8988T (cell line): ENCODE data around the gene MBD3L2.
"Not testable (repeated sequence)": the region's sequence is repeated elsewhere in the genome, so short reads cannot be mapped to it uniquely, and the experiment has no call there.

Experiments used
- DNase-seq: peaks from one replicate; pipeline ENCODE4 v3.0.0; 2011

MBD3L2 gene

GRCh38 chr19:7063339-7063738 lies 14.2 kb downstream of the MBD3L2 start:
- DNase-seq = no peak

DNA sequence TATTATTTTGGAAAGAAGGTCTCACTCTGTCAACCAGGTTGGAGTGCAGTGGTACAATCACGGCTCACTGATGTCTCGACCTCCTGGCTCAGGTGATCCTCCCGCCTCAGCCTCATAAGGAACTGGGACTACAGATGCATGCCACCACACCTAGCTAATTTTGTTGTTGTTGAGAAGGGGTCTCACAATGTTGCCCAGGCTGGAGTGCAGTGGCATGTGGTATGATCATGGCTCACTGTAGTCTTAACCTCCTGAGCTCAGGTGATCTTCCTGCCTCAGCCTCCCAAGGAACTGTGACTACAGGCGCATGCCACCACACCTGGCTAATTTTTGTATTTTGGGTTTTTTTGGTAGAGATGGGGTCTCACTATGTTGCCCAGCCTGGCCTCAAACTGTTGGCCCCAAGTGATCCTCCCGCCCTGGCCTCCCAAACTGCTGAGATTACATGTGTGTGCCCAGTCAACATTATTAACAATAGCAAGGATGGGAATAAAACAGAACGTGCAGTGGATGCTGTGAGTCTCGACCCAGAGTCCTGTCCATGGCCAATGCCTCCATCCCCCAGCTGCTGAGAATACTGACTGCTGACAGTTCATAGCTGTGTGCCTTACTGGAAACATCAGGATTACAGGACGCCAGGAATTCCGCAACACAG lies 14.8 kb downstream of the MBD3L2 start:
- no peak for DNase-seq

DNA sequence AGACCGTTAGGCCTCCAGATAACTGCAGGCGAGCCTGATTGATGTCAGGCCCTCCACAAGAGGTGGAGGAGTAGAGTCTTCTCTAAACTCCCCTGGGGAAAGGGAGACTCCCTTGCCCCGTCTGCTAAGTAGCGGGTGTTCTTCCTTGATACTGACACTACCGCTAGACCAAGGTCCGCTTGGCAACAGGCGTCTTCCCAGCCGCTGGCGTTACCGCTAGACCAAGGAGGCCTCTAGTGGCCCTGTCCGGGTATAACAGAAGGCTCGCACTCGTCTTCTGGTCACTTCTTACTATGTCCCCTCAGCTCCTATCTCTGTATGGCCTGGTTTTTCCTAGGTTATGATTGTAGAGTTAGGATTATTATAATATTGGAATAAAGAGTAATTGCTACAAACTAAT lies 18.0 kb downstream of the MBD3L2 start:
- not testable (repeated sequence) for DNase-seq

GRCh38 chr19:7067716-7068115 lies 18.6 kb downstream of the MBD3L2 start:
- no peak for DNase-seq

GRCh38 chr19:7068599-7068998 lies 19.5 kb downstream of the MBD3L2 start:
- DNase-seq = no peak

DNA sequence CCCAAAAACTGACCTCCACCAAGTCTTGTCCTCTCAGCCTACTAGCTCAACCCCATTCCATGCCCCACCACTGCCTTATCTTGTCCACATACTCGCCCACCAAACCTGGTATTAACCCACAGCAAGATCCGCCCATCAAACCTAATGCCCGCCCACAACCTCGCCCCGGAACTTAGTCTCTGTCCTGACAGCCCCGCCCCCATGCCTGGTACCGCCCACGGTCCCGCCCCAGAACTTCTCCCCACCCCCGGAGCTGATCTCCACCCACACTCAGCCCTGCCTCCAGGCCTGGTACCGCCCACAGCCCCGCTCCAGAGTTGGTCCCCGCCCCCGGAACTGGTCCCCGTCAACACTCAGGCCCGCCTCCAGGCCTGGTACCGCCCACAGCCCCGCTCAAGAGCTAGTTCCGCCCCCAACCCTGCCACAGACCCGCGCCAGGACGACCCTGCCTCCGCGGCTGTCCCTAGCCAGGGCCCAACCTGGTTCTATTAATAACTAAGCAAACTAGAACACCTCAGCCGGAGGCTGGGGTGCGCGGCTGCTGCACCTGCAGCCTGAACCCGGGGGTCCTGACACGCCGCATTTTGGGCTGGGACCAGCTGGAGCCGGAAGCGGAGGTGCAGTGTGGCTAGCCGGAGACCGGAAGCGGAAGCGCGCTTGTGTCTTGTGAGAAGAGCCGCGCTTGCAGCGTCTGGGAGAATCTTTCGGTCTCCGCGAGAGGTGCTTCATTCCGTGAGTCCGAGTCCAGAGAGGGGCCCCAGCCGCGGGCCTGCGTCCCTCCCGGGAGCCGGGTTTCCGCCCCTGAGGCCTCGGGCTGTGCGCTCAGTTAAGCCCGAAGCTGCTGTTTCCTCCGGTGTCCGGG lies 20.2 kb downstream of the MBD3L2 start, which contains the start of gene ZNF557:
ZNF557 (plus strand) TSS at position 662 of the 862 bp plus-strand sequence. CDS start 5,372 bp downstream, outside the sequence.
- DNase-seq = peak; percentile 62

- DNase-seq = no peak
Observed at GRCh38 chr19:7069904-7070226, 20.7 kb downstream of the MBD3L2 start.

- DNase-seq = no peak
Observed at GRCh38 chr19:7072541-7072940, 23.4 kb downstream of the MBD3L2 start.

GRCh38 chr19:7074705-7075282 lies 25.7 kb downstream of the MBD3L2 start:
- no peak for DNase-seq

DNA sequence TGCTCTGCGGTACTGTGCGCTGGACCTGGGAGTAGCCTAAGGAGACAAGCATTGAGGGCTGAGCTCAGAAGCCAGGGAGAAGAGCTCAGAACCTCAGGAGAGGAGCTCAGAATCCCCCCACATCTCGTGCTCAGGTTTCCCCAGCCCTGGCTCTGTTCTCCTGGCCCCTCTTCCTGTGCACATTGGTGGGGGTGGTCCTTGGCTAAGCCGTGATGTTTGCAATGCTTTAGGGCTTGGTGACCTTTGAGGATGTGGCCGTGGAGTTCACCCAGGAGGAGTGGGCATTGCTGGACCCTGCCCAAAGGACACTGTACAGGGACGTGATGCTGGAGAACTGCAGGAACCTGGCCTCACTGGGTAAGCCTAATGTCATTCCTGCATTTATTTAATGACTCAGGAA lies 27.0 kb downstream of the MBD3L2 start:
- DNase-seq = no peak

DNA sequence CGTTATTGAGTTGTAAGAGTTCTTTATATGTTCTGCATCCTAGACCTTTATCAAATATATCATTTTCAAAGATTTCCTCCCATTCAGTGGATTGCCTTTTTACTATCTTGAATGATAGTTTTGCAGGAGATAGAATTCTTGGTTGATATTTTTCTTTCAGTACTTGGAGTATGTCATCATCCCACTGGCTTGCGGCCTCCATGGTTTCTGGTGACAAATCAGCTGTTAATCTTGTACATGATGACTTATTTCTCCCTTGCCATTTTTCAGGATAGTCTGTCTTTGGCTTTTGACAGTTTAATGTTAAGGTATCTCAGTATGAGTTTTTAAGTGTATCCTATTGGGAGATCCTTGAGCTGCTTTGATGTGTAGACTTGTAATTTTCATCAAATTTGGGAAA lies 28.9 kb downstream of the MBD3L2 start:
- DNase-seq = no peak

GRCh38 chr19:7083076-7083956 lies 34.2 kb downstream of the MBD3L2 start:
- DNase-seq = no peak

- no peak for DNase-seq
Observed at GRCh38 chr19:7088999-7089398, 39.9 kb downstream of the MBD3L2 start.

DNA sequence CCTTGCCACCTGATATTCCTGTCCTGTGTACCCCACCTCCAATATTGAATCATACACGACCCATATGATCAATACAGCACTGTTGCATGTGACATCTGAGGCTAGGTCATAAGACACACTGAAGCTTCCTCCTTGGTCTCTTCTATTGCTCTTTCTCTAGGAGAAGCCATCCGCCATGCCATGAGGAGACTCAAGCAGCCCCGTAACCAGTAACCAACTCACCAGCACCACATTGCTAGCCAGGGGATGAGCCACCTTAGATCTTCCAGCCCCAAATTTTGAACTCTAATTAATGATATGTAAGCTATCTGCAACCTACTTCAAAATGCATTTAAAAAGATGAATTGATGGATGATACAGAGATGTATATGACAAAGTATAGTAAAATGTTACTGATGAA lies 49.0 kb downstream of the MBD3L2 start:
- no peak for DNase-seq

- peak; percentile 60 for DNase-seq
Observed at GRCh38 chr19:7098701-7099596, 49.8 kb downstream of the MBD3L2 start.

GRCh38 chr19:7099597-7099921 lies 50.4 kb downstream of the MBD3L2 start:
- no peak for DNase-seq
